ENCODE data around the gene CDHR1. TPM values are rescaled to one million over a fixed set of nuclear protein-coding genes. Genes with fewer than 3 reads are reported as not detected.

The CDHR1 gene
- total RNA-seq, 1 experiment from 2014 or later: 6.6 TPM

- Histone ChIP-seq H3K27me3 (ENCODE audit: insufficient read depth, low read length) (peaks cover 3% of the 10 kb centered on the region; the same call in 1 of the 2 replicates), H4K8ac (replicated peaks; ENCODE audit: insufficient read length, low read depth, low read length) (no peak overlapping the region), H3K79me2 (ENCODE audit: insufficient read depth, low read length) (no peaks in the 10 kb centered on the region), H3K14ac (ENCODE audit: insufficient read depth, low read length) (no peak overlapping the region), H3K79me1 (ENCODE audit: insufficient read depth, low read depth, low read length, poor library complexity, severe bottlenecking) (no peaks in the 10 kb centered on the region), H2BK5ac (ENCODE audit: insufficient read length, low read length) (no peak overlapping the region), H2BK12ac (ENCODE audit: insufficient read length, low read depth, low read length) (no peak overlapping the region), H2AK5ac (ENCODE audit: insufficient read length, low read length) (no peak overlapping the region), H3K23me2 (ENCODE audit: insufficient read length, low read depth, low read length, poor library complexity, severe bottlenecking) (no peaks in the 10 kb centered on the region), H4K5ac (ENCODE audit: insufficient read length, low read depth, low read length) (no peak overlapping the region), H3K9me3 (ENCODE audit: control insufficient read depth, low read depth, low read length) (no peaks in the 10 kb centered on the region), H2BK15ac (ENCODE audit: low read depth, low read length) (no peak overlapping the region), H4K91ac (ENCODE audit: insufficient read length, low read depth, low read length) (no peak overlapping the region), H3K4ac (ENCODE audit: low read depth, low read length) (no peak overlapping the region), H3T11ph (ENCODE audit: low read length) (no peak overlapping the region), H3K27ac (ENCODE audit: insufficient read length, low read depth, low read length) (no peak overlapping the region), H3K9ac (ENCODE audit: extremely low read depth, insufficient read length, low read length) (no peak overlapping the region), H3K23ac (ENCODE audit: insufficient read length, low read depth, low read length) (no peak overlapping the region), H2BK20ac (ENCODE audit: low read depth, low read length, poor library complexity, severe bottlenecking) (no peak overlapping the region), H3K4me1 (ENCODE audit: insufficient read depth, low read length) (no peaks in the 10 kb centered on the region), H2BK120ac (ENCODE audit: low read depth, low read length, poor library complexity, severe bottlenecking) (no peak overlapping the region), H4K20me1 (ENCODE audit: control insufficient read depth, insufficient read depth, insufficient read length) (no peaks in the 10 kb centered on the region), H3K4me2 (ENCODE audit: insufficient read depth, insufficient read length, low read length) (no peak overlapping the region), H3K56ac (ENCODE audit: insufficient read length, low read depth, low read length) (no peak overlapping the region), H3K18ac (ENCODE audit: insufficient read length, low read depth, low read length) (no peak overlapping the region), H2AFZ (ENCODE audit: low read length) (no peak overlapping the region)
- no peak for TF ChIP-seq CTCF (conservative IDR thresholded peaks at IDR 0.05)
- H3K36me3 Mint-ChIP-seq (ENCODE audit: insufficient read depth in 1 of 3, low read depth in 3 of 3): no peaks in the 10 kb centered on the region
- no peak for DNase-seq
- WGBS (ENCODE audit: extremely low coverage, insufficient read length, low lambda C conversion rate): no CpG with 5 or more reads among the region's 4 CpGs
- H3K4me1 Mint-ChIP-seq: peaks cover 4% of the 10 kb centered on the region in 2 experiments; a peak in 3 of 4 replicates
- H3K27ac Mint-ChIP-seq: no peak overlapping the region; a peak in 1 of 7 replicates
- no peak overlapping the region for H3K4me3 Mint-ChIP-seq
- H3K9me3 Mint-ChIP-seq: no peaks in the 10 kb centered on the region
- peaks cover 36% of the 10 kb centered on the region for H3K27me3 Mint-ChIP-seq (ENCODE audit: low read depth)
Observed at GRCh38 chr10:84233940-84234339, 39.6 kb downstream of the CDHR1 start.

Measured in H9 (cell line).